Transverse colon (tissue), 4 donors: Measurements from ENCODE around the gene TPO. TPM values are rescaled to one million over a fixed set of nuclear protein-coding genes. Genes with fewer than 3 reads are reported as not detected.

ENCODE experiments used
- DNase-seq: peaks from one replicate; pipeline ENCODE4 v3.0.0-alpha.2; 2019
- H3K27ac ChIP-seq, 4 donors: fragments of 200-600 bp; sonication (generic); 2 replicates each; pipeline ENCODE4 v1.5.1; 2016 to 2018; ENCODE audit warnings: inconsistent platforms in 4 of 4
- H3K27me3 ChIP-seq: fragments of 200-600 bp; sonication (generic); 2 replicates; pipeline ENCODE4 v1.5.1; 2017; ENCODE audit warnings: inconsistent platforms
- H3K36me3 ChIP-seq, 4 donors: fragments of 200-600 bp; sonication (generic); 2 replicates each; pipeline ENCODE4 v1.5.1; 2017 to 2019; ENCODE audit warnings: inconsistent platforms in 4 of 4
- H3K4me1 ChIP-seq, 4 donors: fragments of 200-600 bp; sonication (generic); 2 replicates each; pipeline ENCODE4 v1.5.1; 2017 to 2020; ENCODE audit warnings: inconsistent platforms in 4 of 4
- H3K4me3 ChIP-seq, 4 donors: fragments of 200-600 bp; sonication (generic); 1 replicate in 1 of 4; 2 replicates in 3 of 4; pipeline versions ENCODE4 v1.5.1 to v1.6.1; 2017 to 2019; ENCODE audit warnings: inconsistent platforms in 4 of 4
- H3K9me3 ChIP-seq, 2 donors: fragments of 200-600 bp; sonication (generic); 2 replicates each; pipeline ENCODE4 v1.5.1; 2017 to 2019; ENCODE audit warnings: inconsistent platforms in 2 of 2
- EP300 ChIP-seq: sonication (generic); formaldehyde crosslinking; IDR thresholded peaks from one replicate; pipeline ENCODE4 v1.6.1; 2017; ENCODE audit warnings: antibody characterized with exemption, low read depth
- POLR2A ChIP-seq: fragments of 450-650 bp; IDR thresholded peaks from one replicate; pipeline ENCODE4 v1.6.1; 2016; ENCODE audit warnings: antibody characterized with exemption, mild to moderate bottlenecking, moderate library complexity
- POLR2AphosphoS5 ChIP-seq, 3 donors: sonication (generic); formaldehyde crosslinking; IDR thresholded peaks; one replicate each; pipeline ENCODE4 v1.6.1; 2016; ENCODE audit warnings: antibody characterized with exemption in 3 of 3
- WGBS, 2 donors: methylation state at CpG; one replicate each; pipeline ENCODE4 v1.1.5; 2018; ENCODE audit warnings: low coverage in 1 of 2; 5-methylcytosine and 5-hydroxymethylcytosine counted together
- in situ Hi-C, 4 donors: fragments of 200-750 bp; cut with MboI; loops; one replicate each; pipeline versions ENCODE4 v1.15.0 to v1.15.1; 2017; ENCODE audit warnings: low sequenced_read_pairs in 3 of 4, low pct_ligation_motif_present in 1 of 4, low pct_unique_long_range_greater_than_20kb in 1 of 4
- intact Hi-C: fragments of 100-400 bp; cut with DNase I; formaldehyde crosslinking; loops from one replicate; pipeline ENCODE4 v1.15.1; 2023; ENCODE audit warnings: low total_unique reads
- total RNA-seq, 4 donors: library from RNA; depleted of rRNA; stranded (reverse); fragments of >200 nt; gene quantifications; one replicate each; pipeline ENCODE4 v1.1.0, GENCODE V29; 2016
- TF ChIP-seq, protein P1 (sequence below), 5 experiments: fragments of 200-600 bp in 3 of 5; fragments of 450-650 bp in 2 of 5; sonication (generic) in 3 of 5; IDR thresholded peaks; 1 replicate in 2 of 5; 2 replicates in 3 of 5; pipeline ENCODE4 v1.5.1; 2016 to 2017; ENCODE audit warnings: antibody characterized with exemption in 5 of 5, inconsistent platforms in 3 of 5, mild to moderate bottlenecking in 2 of 5, moderate library complexity in 1 of 5

TPO gene
- total RNA-seq, 4 donors from 2014 or later, result 1.4 to 5.8 (median 3.8) TPM

- no peak overlapping the region for H3K4me3 ChIP-seq
- H3K9me3 ChIP-seq, result no peaks in the 10 kb centered on the region
- 84 to 89% methylated on average over 16 to 26 of the region's 26 CpGs for WGBS, 2 donors
- in situ Hi-C loops, result no loop called here
- H3K27me3 ChIP-seq, result no peaks in the 10 kb centered on the region
- TF ChIP-seq, protein P1, sequence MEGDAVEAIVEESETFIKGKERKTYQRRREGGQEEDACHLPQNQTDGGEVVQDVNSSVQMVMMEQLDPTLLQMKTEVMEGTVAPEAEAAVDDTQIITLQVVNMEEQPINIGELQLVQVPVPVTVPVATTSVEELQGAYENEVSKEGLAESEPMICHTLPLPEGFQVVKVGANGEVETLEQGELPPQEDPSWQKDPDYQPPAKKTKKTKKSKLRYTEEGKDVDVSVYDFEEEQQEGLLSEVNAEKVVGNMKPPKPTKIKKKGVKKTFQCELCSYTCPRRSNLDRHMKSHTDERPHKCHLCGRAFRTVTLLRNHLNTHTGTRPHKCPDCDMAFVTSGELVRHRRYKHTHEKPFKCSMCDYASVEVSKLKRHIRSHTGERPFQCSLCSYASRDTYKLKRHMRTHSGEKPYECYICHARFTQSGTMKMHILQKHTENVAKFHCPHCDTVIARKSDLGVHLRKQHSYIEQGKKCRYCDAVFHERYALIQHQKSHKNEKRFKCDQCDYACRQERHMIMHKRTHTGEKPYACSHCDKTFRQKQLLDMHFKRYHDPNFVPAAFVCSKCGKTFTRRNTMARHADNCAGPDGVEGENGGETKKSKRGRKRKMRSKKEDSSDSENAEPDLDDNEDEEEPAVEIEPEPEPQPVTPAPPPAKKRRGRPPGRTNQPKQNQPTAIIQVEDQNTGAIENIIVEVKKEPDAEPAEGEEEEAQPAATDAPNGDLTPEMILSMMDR (IDR thresholded peaks at IDR 0.05), result no peak
- no peak for TF ChIP-seq POLR2AphosphoS5 (IDR thresholded peaks at IDR 0.05)
- no peak for TF ChIP-seq POLR2A
- TF ChIP-seq EP300, result no peak
- H3K36me3 ChIP-seq, result no peaks in the 10 kb centered on the region
- no peak overlapping the region for H3K27ac ChIP-seq
- no peaks in the 10 kb centered on the region for H3K4me1 ChIP-seq
- no peak for DNase-seq
- intact Hi-C loops, result no loop called here
Measured at GRCh38 chr2:1521878-1522830, 108.9 kb downstream of the TPO start.

DNA sequence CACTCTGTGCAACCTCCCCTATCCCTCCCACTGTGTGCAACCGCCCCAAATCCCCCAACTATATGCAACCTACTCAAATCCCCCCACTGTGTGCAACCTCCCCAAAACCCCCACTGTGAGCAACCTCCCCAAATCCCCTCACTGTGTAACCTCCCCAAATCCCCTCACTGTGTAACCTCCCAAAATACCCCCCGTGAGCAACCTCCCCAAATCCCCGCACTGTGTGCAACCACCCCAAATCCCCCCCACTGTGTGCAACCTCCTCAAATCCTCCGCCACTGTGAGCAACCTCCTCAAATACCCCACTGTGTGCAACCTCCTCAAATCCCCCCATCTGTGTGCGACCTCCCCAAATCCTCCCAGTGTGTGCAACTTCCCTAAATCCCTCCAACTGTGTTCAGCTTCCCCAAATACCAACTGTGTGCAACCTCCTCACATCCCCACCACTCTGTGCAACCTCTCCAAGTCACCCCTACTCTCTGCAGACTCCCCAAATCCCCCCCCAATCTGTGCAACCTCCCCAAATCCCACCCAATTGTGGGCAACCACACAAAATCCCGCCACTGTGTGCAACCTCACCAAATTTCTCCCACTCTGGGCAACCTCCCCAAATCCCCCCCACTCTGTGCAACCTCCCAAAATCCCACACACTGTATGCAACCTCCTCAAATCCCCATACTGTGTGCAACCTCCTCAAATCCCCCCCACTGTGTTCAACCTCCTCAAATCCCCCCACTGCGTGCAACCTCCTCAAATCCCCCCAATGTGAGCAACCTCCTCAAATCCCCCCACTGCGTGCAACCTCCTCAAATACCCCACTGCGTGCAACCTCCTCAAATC lies 114.1 kb downstream of the TPO start:
- intact Hi-C loops (no loop called here), in situ Hi-C loops (loop anchor here in 1 of 4 donors (25.0 kb wide), 1 partner anchor 815 kb away; no protein-coding TSS in a partner anchor)
- 70 to 81% methylated on average over 7 to 9 of the region's 9 CpGs for WGBS, 2 donors
- Histone ChIP-seq H3K27ac (no peak overlapping the region), H3K27me3 (no peaks in the 10 kb centered on the region), H3K36me3 (no peaks in the 10 kb centered on the region), H3K4me3 (no peak overlapping the region), H3K4me1 (no peaks in the 10 kb centered on the region), H3K9me3 (no peaks in the 10 kb centered on the region)
- TF ChIP-seq EP300 (no peak), POLR2A (no peak), POLR2AphosphoS5 (IDR thresholded peaks at IDR 0.05) (no peak)
- TF ChIP-seq, protein P1 (IDR thresholded peaks at IDR 0.05), result no peak
- no peak for DNase-seq

- intact Hi-C loops, result no loop called here
- 75 to 76% methylated on average over 6 of the region's 6 CpGs for WGBS, 2 donors
Measured at GRCh38 chr2:1528273-1529064, 115.2 kb downstream of the TPO start.

More at GRCh38 chr2:1528273-1529064, 115.2 kb downstream of the TPO start:
- TF ChIP-seq, protein P1 (IDR thresholded peaks at IDR 0.05), result no peak
- TF ChIP-seq POLR2A, result no peak
- TF ChIP-seq POLR2AphosphoS5 (IDR thresholded peaks at IDR 0.05), result no peak
- no peak for TF ChIP-seq EP300
- Histone ChIP-seq H3K9me3 (no peaks in the 10 kb centered on the region), H3K36me3 (no peaks in the 10 kb centered on the region), H3K4me3 (no peak overlapping the region), H3K27ac (no peak overlapping the region), H3K27me3 (no peaks in the 10 kb centered on the region), H3K4me1 (no peaks in the 10 kb centered on the region)
- in situ Hi-C loops, result loop anchor here in 1 of 4 donors (25.0 kb wide), 1 partner anchor 816 kb away; no protein-coding TSS in a partner anchor
- DNase-seq, result no peak
